CD4-positive, CD25-positive, alpha-beta regulatory T cell (primary cell): ENCODE measurements around the gene PDSS2. TPM values are rescaled to one million over a fixed set of nuclear protein-coding genes. Genes with fewer than 3 reads are reported as not detected.

ENCODE experiments used
- ATAC-seq, 2 donors: fragments of 150-1000 bp; cut with Tn5 transposase; one replicate each; pipeline ENCODE4 v1.10.0; 2021; ENCODE audit warnings: low read depth in 2 of 2, moderate number of reproducible peaks in 2 of 2, moderate library complexity in 1 of 2
- DNase-seq, 3 donors: peaks; one replicate each; pipeline versions ENCODE4 v3.0.0 to v3.0.0-alpha.2; 2012 to 2022; ENCODE audit warnings: mixed read lengths in 1 of 3
- H3K27ac ChIP-seq: one replicate; pipeline ENCODE4 v1.7.0; 2013; ENCODE audit warnings: mild to moderate bottlenecking, low read length; ENCODE audit not compliant: insufficient read depth, poor library complexity, severe bottlenecking
- H3K27me3 ChIP-seq: one replicate; pipeline ENCODE4 v1.7.0; 2013; ENCODE audit warnings: low read length; ENCODE audit not compliant: control insufficient read depth, insufficient read depth
- H3K36me3 ChIP-seq: one replicate; pipeline ENCODE4 v1.7.0; 2013; ENCODE audit warnings: mild to moderate bottlenecking, low read length, moderate library complexity; ENCODE audit not compliant: control insufficient read depth, insufficient read depth
- H3K4me1 ChIP-seq: 2 replicates; pipeline ENCODE4 v1.7.0; 2013; ENCODE audit warnings: mild to moderate bottlenecking, low read length; ENCODE audit not compliant: insufficient read depth, control insufficient read depth, poor library complexity, severe bottlenecking
- H3K4me3 ChIP-seq: one replicate; pipeline ENCODE4 v1.7.0; 2013; ENCODE audit warnings: low read depth, mild to moderate bottlenecking, low read length, moderate library complexity
- H3K9me3 ChIP-seq, 2 experiments: 1 replicate in 1 of 2; 2 replicates in 1 of 2; pipeline ENCODE4 v1.7.0; 2013; ENCODE audit warnings: low read length in 2 of 2, mild to moderate bottlenecking in 1 of 2, moderate library complexity in 1 of 2; ENCODE audit not compliant: control insufficient read depth in 2 of 2
- H3K27ac Mint-ChIP-seq, 3 donors: one replicate each; pipeline ENCODE4 v1.8.0; 2020 to 2022; ENCODE audit warnings: mild to moderate bottlenecking in 3 of 3, mixed read lengths in 3 of 3, moderate library complexity in 2 of 3
- H3K27me3 Mint-ChIP-seq: one replicate; pipeline ENCODE4 v1.8.0; 2022; ENCODE audit warnings: mild to moderate bottlenecking, mixed read lengths
- H3K36me3 Mint-ChIP-seq: one replicate; pipeline ENCODE4 v1.8.0; 2020; ENCODE audit warnings: mixed read lengths
- H3K4me1 Mint-ChIP-seq, 4 donors: one replicate each; pipeline ENCODE4 v1.8.0; 2020 to 2022; ENCODE audit warnings: mixed read lengths in 4 of 4, mild to moderate bottlenecking in 1 of 4
- H3K4me3 Mint-ChIP-seq, 4 donors: one replicate each; pipeline ENCODE4 v1.8.0; 2020 to 2022; ENCODE audit warnings: mild to moderate bottlenecking in 4 of 4, mixed read lengths in 4 of 4, moderate library complexity in 3 of 4
- H3K9me3 Mint-ChIP-seq, 7 donors: one replicate each; pipeline ENCODE4 v1.8.0; 2020 to 2022; ENCODE audit warnings: mixed read lengths in 7 of 7, mild to moderate bottlenecking in 3 of 7, moderate library complexity in 2 of 7
- polyA plus RNA-seq, 4 donors: library from polyadenylated mRNA; unstranded; fragments of 300-500 nt; fragmentation: Illumina TruSeq; gene quantifications; one replicate each; pipeline ENCODE4 v1.2.3, GENCODE V29; 2021
- total RNA-seq: library from RNA; stranded (reverse); gene quantifications from one replicate; pipeline ENCODE4 v1.2.3, GENCODE V29; 2022

Gene PDSS2
- total and polyA plus RNA-seq, 5 donors from 2014 or later = 11.6 to 18.8 (median 15.1) TPM

DNA sequence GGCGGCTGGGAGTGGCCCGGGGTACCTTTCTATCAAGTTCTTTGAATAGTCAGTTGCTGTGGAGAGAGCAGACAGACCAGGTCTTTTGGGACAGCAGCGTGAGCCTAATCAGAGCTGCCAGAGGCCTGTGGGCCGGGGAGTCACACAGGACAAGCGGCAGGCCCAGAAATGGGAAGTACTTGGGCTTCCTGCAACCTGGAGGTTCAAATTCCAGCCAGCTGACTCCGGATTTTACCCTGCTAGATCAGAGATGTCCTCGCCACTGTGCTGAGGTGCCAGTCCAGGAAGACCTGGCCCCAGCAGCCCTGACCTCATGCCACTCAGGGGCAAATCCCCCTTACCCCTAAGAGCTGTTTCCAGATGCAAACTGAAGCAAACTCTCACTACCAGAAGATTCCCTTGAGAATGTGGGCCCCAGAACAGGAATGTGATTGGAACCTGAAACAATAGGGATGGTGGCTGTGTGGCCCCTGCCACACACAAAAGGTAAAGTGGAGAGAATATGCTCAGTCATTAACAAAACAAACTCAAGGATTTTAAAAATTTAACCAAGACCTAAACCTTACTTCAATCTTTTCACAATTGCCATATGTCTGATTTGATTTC is 353.8 kb downstream of the PDSS2 start:
- Histone ChIP-seq H3K4me3 (no peak overlapping the region), H3K4me1 (no peaks in the 10 kb centered on the region), H3K36me3 (no peaks in the 10 kb centered on the region), H3K9me3 (no peaks in the 10 kb centered on the region), H3K27ac (no peak overlapping the region), H3K27me3 (no peaks in the 10 kb centered on the region)
- Mint-ChIP-seq H3K27me3 (no peaks in the 10 kb centered on the region), H3K36me3 (no peaks in the 10 kb centered on the region), H3K4me3 (no peak overlapping the region), H3K4me1 (no peaks in the 10 kb centered on the region), H3K27ac (no peak overlapping the region), H3K9me3 (no peaks in the 10 kb centered on the region)
- ATAC-seq = no peak
- no peak for DNase-seq

DNA sequence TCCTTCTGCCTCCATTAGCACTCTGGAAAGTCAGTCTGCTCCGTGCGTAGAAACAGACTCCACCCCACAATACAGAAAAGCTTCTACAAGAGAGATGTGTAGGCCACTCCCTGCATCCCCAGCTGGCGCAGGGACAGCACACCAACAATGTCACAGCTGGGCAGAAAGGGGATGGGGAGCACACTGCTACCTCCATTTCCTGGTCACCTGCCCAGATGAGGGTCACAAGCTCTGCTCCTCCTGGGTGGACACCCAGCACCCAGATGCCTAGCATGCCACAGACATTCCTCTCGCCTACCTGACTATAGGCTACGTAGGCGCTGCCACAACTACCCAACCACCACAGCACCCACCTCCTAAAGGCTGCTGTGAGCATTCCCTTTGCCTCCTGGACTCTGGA is 356.3 kb downstream of the PDSS2 start:
- Mint-ChIP-seq H3K4me1 (peaks cover 0 to 10% (median 5%) of the 10 kb centered on the region in 4 donors), H3K27ac (no peak overlapping the region), H3K9me3 (no peaks in the 10 kb centered on the region), H3K4me3 (no peak overlapping the region), H3K36me3 (no peaks in the 10 kb centered on the region), H3K27me3 (no peaks in the 10 kb centered on the region)
- DNase-seq (no peak), ATAC-seq (no peak)
- H3K27me3 ChIP-seq = no peaks in the 10 kb centered on the region
- H3K4me1 ChIP-seq = no peaks in the 10 kb centered on the region
- H3K9me3 ChIP-seq = no peaks in the 10 kb centered on the region
- no peaks in the 10 kb centered on the region for H3K36me3 ChIP-seq
- H3K4me3 ChIP-seq = no peak overlapping the region
- no peak overlapping the region for H3K27ac ChIP-seq

Other genes with a start within 250 kb of the PDSS2 start
- gene SOBP, start 30.6 kb upstream of the PDSS2 start, total RNA-seq = not detected
- gene SOBP, start 30.6 kb upstream of the PDSS2 start, polyA plus RNA-seq = under 1 TPM in 2 of 4 donors, not detected in 2; 0.07 to 0.13 TPM